Measurements from ENCODE around the gene SPAG4. TPM values are rescaled to one million over a fixed set of nuclear protein-coding genes. Genes with fewer than 3 reads are reported as not detected.

SPAG4 gene
- total and polyA plus RNA-seq, 2 donors (not counting 1 experiment from before 2014, with no cell fraction given) = 4.3 to 6.6 TPM

GRCh38 chr20:35618263-35619131 is 2.9 kb downstream of the SPAG4 start:
- H3K27ac ChIP-seq (ENCODE audit: insufficient read depth, low read length) = peak overlapping the region; percentile 43
- TF ChIP-seq EZH2 (IDR thresholded peaks at IDR 0.05; ENCODE audit: low read length, missing control alignments) = no peak
- TF ChIP-seq CTCF (conservative IDR thresholded peaks at IDR 0.05 in 1 of 2, IDR thresholded peaks at IDR 0.05 in 1 of 2; ENCODE audit: low read depth in 1 of 2, low read length in 2 of 2) = no peak
- peak overlapping the region; percentile 97 for H3K4me2 ChIP-seq (ENCODE audit: extremely low read depth, insufficient read depth, low read length)
- no peaks in the 10 kb centered on the region for H4K20me1 ChIP-seq (ENCODE audit: control insufficient read depth, extremely low read depth, insufficient read depth, low read length)
- H3K36me3 ChIP-seq (ENCODE audit: control insufficient read depth, insufficient read depth, low read length) = peaks cover 8% of the 10 kb centered on the region
- DNase-seq (ENCODE audit: low read depth in 2 of 2) = peak; percentile 15 to 23
- peak overlapping the region; percentile 40 for H3K9ac ChIP-seq (ENCODE audit: insufficient read depth, low read length)
- H3K27me3 ChIP-seq (ENCODE audit: control insufficient read depth, insufficient read depth, low read length) = no peaks in the 10 kb centered on the region
- H3K4me3 ChIP-seq (replicated peaks in 1 of 4; ENCODE audit: control extremely low read depth in 1 of 4, insufficient read depth in 1 of 4, low read depth in 3 of 4, low read length in 4 of 4) = peak overlapping the region; percentile 54 to 71 (median 62)
- peak overlapping the region; percentile 39 for H2AFZ ChIP-seq (ENCODE audit: low read length)
- no peaks in the 10 kb centered on the region for H3K9me3 ChIP-seq (ENCODE audit: control insufficient read depth, insufficient read depth, low read depth, low read length)
- no peaks in the 10 kb centered on the region for H3K79me2 ChIP-seq (ENCODE audit: control insufficient read depth, insufficient read depth, low read length)
- peaks cover 16% of the 10 kb centered on the region for H3K4me1 ChIP-seq (ENCODE audit: control insufficient read depth, extremely low read depth, insufficient read depth, low read length)

GRCh38 chr20:35619196-35620095 is 3.8 kb downstream of the SPAG4 start:
- Histone ChIP-seq H3K27me3 (ENCODE audit: control insufficient read depth, insufficient read depth, low read length) (no peaks in the 10 kb centered on the region), H3K36me3 (ENCODE audit: control insufficient read depth, insufficient read depth, low read length) (peaks cover 8% of the 10 kb centered on the region), H3K4me3 (replicated peaks in 1 of 4; ENCODE audit: control extremely low read depth in 1 of 4, insufficient read depth in 1 of 4, low read depth in 3 of 4, low read length in 4 of 4) (peak overlapping the region; percentile 54 to 71 (median 62)), H3K27ac (ENCODE audit: insufficient read depth, low read length) (no peak overlapping the region), H2AFZ (ENCODE audit: low read length) (peak overlapping the region; percentile 29), H4K20me1 (ENCODE audit: control insufficient read depth, extremely low read depth, insufficient read depth, low read length) (no peaks in the 10 kb centered on the region), H3K79me2 (ENCODE audit: control insufficient read depth, insufficient read depth, low read length) (no peaks in the 10 kb centered on the region), H3K9ac (ENCODE audit: insufficient read depth, low read length) (no peak overlapping the region), H3K4me1 (ENCODE audit: control insufficient read depth, extremely low read depth, insufficient read depth, low read length) (peaks cover 16% of the 10 kb centered on the region), H3K9me3 (ENCODE audit: control insufficient read depth, insufficient read depth, low read depth, low read length) (no peaks in the 10 kb centered on the region), H3K4me2 (ENCODE audit: extremely low read depth, insufficient read depth, low read length) (peak overlapping the region; percentile 72)
- peak; percentile 78 to 79 for DNase-seq (ENCODE audit: low read depth in 2 of 2)
- TF ChIP-seq EZH2 (IDR thresholded peaks at IDR 0.05; ENCODE audit: low read length, missing control alignments) = no peak
- peak; percentile 16 to 39 for TF ChIP-seq CTCF (conservative IDR thresholded peaks at IDR 0.05 in 1 of 2, IDR thresholded peaks at IDR 0.05 in 1 of 2; ENCODE audit: low read depth in 1 of 2, low read length in 2 of 2)
